D721Med (cell line): ENCODE results near the gene GAL3ST2.

ENCODE experiments used
- DNase-seq: peaks from one replicate; pipeline ENCODE4 v3.0.0; 2011; ENCODE audit warnings: low spot score; ENCODE audit not compliant: insufficient read length
- FAIRE-seq: peaks from 2 replicates; lab custom pipeline; 2011; peaks lifted over from hg19 to GRCh38; lab: Jason Lieb, UNC
- CTCF ChIP-seq: IDR thresholded peaks from 2 replicates; pipeline ENCODE4 v1.5.1; 2012; ENCODE audit warnings: mild to moderate bottlenecking, control low read depth; ENCODE audit not compliant: insufficient read depth; ENCODE audit errors: missing control alignments

GAL3ST2 gene

GRCh38 chr2:241746084-241746483 lies 30.5 kb upstream of the GAL3ST2 start:
- FAIRE-seq (no peak), DNase-seq (no peak)
- TF ChIP-seq CTCF: no peak

DNA sequence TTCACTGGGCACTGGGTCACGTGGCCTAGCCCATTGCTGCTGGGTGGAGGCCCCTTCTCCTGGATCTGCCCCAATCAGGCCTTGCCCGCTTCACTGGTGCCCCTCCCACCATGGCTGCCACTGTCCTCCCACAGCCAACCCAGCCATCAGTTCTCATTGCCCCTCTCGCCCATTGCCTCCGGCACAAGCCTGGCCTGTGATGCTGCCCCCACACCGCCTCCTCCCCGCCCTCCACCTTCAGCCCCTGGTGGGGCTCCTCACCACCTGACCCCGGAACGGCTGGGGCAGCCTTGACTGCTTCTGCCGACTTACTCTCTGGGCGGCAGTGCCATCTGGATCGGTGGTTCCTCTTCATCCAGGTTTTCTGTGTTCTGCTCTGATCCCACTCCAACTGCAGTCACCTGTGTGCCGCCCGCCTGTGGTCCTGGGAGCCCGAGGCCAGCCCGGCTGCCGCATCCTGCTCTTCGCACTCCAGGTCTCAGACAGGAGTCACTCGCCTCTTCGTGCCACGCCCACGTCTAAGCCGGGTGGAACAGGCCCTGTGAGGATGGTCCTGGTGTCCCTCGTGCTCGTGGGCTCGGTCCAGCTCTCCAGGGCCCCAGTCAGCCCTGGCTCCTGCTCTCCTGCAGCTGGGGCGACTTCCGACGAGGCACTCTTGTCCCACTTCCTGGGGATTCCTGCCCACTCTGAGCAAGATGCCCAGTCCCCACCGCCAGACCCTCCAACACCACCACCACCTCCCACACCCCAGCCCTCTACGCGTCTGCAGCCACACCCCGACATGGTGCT lies 28.0 kb upstream of the GAL3ST2 start:
- FAIRE-seq: no peak
- no peak for TF ChIP-seq CTCF
- no peak for DNase-seq

DNA sequence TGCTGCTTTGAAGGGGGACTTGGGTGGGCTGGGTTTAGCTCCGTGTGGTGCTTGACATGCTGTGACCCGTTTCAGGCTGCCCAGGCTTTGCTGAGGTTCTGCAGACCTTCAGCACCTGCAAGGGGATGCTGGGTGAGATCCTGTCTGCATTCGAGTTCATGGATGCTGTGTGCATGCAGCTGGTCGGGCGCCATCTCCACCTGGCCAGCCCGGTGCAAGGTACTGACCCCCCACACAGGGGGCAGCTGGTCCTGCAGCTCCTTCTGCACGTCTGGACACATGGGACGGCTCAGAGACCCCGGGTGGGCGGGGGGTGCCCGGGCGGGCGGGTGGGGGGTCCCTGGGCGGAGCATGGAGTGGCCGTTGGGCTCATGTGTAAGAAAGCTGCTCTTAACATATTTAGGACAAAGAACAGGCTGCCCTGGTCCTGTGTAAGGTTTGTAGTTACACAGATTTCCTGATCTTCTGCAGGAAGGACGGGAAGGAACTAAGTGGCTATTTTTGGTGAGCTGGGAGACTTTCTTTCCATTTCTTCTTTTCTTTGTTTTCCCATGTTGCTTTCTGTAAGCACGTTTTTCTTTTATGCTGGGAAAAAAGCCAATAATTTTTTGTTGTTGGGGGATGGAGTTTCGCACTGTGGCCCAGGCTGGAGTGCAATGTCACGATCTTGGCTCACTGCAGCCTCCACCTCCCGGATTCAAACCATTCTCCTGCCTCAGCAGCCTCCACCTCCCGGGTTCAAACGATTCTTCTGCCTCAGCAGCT lies 26.4 kb upstream of the GAL3ST2 start:
- TF ChIP-seq CTCF: no peak
- DNase-seq (no peak), FAIRE-seq (no peak)

- TF ChIP-seq CTCF: no peak
- FAIRE-seq (no peak), DNase-seq (no peak)
These were observed 25.5 kb upstream of the GAL3ST2 start for GRCh38 chr2:241751152-241751551.

DNA sequence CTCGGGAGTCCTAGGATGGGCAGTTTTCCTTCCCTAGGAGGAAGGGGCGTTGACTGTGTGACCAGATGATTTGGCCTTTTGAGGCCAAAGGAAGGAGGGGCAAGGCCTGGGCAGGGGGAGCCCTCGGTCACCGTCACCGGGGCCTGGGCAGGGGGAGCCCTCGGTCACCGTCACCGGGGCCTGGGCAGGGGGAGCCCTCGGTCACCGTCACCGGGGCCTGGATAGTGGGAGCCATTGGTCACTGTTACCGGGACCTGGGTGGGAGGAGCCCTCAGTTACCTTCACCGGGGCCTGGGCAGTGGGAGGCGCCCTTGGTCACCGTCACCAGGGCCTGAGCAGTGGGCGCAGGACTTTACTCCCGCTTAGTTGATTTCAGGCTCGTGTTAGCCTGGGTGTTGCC lies 24.8 kb upstream of the GAL3ST2 start:
- TF ChIP-seq CTCF: no peak
- FAIRE-seq: no peak

DNA sequence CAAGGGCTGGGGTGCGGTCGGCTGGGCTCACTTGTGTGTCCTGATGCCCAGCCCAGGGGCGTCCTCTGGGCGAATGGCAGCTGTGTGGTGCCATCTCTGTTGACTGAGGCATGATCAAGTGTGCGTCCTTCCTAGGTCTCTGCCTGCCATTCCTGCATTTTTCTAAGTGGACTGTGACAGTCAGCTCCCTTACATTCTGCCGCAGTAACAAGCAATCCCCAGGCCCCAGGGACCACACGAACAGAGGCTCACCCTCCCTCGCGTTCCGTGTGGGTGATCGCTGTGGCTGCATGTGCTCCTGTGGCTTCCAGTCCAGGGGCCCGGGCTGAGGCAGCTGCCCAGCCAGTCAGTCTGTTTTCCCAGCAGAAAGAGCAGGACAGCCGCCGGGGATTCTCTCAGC lies 24.4 kb upstream of the GAL3ST2 start:
- FAIRE-seq (no peak), DNase-seq (no peak)
- TF ChIP-seq CTCF: no peak

More for the DNA sequence above, 24.8 kb upstream of the GAL3ST2 start:
- no peak for DNase-seq
